ENCODE measurements around the gene NAA10.

Gene NAA10

GRCh38 chrX:153966841-153967535 is 32.2 kb upstream of the NAA10 start:
- DNase-seq = no peak

- no peak for DNase-seq
Observed at GRCh38 chrX:153966283-153966688, 31.4 kb upstream of the NAA10 start.

- DNase-seq = no peak
Observed at GRCh38 chrX:153965406-153965805, 30.6 kb upstream of the NAA10 start.

GRCh38 chrX:153964105-153964504 is 29.3 kb upstream of the NAA10 start:
- DNase-seq = no peak

- no peak for DNase-seq
Observed at GRCh38 chrX:153963546-153963945, 28.7 kb upstream of the NAA10 start.

GRCh38 chrX:153961292-153961691 is 26.5 kb upstream of the NAA10 start:
- DNase-seq = no peak

- no peak for DNase-seq
Observed at GRCh38 chrX:153960786-153961185, 25.9 kb upstream of the NAA10 start.

GRCh38 chrX:153960077-153960476 is 25.2 kb upstream of the NAA10 start:
- no peak for DNase-seq

GRCh38 chrX:153959649-153960048 is 24.8 kb upstream of the NAA10 start:
- DNase-seq = no peak

- no peak for DNase-seq
Observed at GRCh38 chrX:153958605-153959004, 23.8 kb upstream of the NAA10 start.

GRCh38 chrX:153957224-153957623 is 22.4 kb upstream of the NAA10 start:
- no peak for DNase-seq

- no peak for DNase-seq
Observed at GRCh38 chrX:153956044-153956907, 21.4 kb upstream of the NAA10 start.

GRCh38 chrX:153955228-153955732 is 20.4 kb upstream of the NAA10 start:
- no peak for DNase-seq

- no peak for DNase-seq
Observed at GRCh38 chrX:153954558-153955227, 19.9 kb upstream of the NAA10 start.

- no peak for DNase-seq
Observed at GRCh38 chrX:153953892-153954557, 19.2 kb upstream of the NAA10 start.

GRCh38 chrX:153953342-153953830 is 18.5 kb upstream of the NAA10 start:
- DNase-seq = no peak

- no peak for DNase-seq
Observed at GRCh38 chrX:153952373-153953026, 17.7 kb upstream of the NAA10 start.

GRCh38 chrX:153951683-153952372 is 17.0 kb upstream of the NAA10 start:
- DNase-seq = no peak

- DNase-seq = no peak
Observed at GRCh38 chrX:153950127-153950526, 15.3 kb upstream of the NAA10 start.

GRCh38 chrX:153948847-153949805 is 14.3 kb upstream of the NAA10 start:
- no peak for DNase-seq
